PC-9 (cell line): Measurements from ENCODE around the gene NRM.

Experiments
- EZH2 ChIP-seq: fragments of 200-600 bp; sonication (generic); IDR thresholded peaks from 2 replicates; pipeline ENCODE4 v1.8.0; 2017; ENCODE audit warnings: antibody characterized with exemption, low read depth
- TF ChIP-seq, protein P1 (sequence below): fragments of 200-600 bp; sonication (generic); conservative IDR thresholded peaks from 2 replicates; pipeline ENCODE4 v1.6.1; 2017; ENCODE audit warnings: mixed run types, antibody characterized with exemption, mild to moderate bottlenecking, moderate library complexity

DNA sequence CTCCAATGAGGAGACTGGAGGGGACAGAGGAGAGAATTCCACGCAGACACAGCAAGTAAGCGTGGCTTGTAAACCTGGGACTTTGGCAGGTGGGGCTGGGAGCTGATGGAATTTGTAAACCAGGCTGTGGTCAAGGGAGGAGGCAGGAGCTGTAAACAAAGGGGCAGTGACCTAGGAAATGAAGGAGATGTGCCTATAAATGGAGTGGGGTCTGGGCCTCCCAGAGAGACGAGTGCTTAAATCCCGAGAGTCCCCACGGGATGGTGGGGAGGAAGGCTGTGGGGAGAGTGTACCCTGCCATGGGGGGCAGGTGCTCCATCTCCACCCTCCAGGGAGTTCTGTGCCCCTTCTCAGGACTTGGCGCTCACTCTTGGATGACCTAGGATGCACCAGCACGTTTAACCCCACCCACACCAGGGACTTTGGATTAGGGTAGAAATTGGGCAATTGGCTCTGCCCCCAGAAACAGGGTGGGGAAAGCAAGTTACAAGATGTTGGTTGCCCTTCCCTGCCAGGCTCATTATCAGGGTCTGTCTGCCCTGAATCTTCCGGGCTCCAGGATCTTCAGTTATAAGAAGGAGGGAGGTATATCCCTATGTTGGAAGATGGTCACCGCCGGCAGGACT, 14.0 kb downstream of the NRM start:
- TF ChIP-seq, protein P1, sequence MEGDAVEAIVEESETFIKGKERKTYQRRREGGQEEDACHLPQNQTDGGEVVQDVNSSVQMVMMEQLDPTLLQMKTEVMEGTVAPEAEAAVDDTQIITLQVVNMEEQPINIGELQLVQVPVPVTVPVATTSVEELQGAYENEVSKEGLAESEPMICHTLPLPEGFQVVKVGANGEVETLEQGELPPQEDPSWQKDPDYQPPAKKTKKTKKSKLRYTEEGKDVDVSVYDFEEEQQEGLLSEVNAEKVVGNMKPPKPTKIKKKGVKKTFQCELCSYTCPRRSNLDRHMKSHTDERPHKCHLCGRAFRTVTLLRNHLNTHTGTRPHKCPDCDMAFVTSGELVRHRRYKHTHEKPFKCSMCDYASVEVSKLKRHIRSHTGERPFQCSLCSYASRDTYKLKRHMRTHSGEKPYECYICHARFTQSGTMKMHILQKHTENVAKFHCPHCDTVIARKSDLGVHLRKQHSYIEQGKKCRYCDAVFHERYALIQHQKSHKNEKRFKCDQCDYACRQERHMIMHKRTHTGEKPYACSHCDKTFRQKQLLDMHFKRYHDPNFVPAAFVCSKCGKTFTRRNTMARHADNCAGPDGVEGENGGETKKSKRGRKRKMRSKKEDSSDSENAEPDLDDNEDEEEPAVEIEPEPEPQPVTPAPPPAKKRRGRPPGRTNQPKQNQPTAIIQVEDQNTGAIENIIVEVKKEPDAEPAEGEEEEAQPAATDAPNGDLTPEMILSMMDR = no peak
- no peak for TF ChIP-seq EZH2
